Progenitor cell of endocrine pancreas (in vitro differentiated cells): ENCODE measurements around the gene SH2D6. TPM values are rescaled to one million over a fixed set of nuclear protein-coding genes. Genes with fewer than 3 reads are reported as not detected.

Source experiments
- DNase-seq: peaks from one replicate; pipeline ENCODE4 v3.0.0; 2021; ENCODE audit warnings: low spot score; ENCODE audit not compliant: unreplicated experiment
- H3K27ac Mint-ChIP-seq: 2 replicates; pipeline ENCODE4 v1.8.0; 2021; ENCODE audit warnings: mild to moderate bottlenecking, moderate library complexity, mixed read lengths
- H3K27me3 Mint-ChIP-seq: 2 replicates; pipeline ENCODE4 v1.8.0; 2021; ENCODE audit warnings: mixed read lengths
- H3K36me3 Mint-ChIP-seq: 2 replicates; pipeline ENCODE4 v1.8.0; 2022; ENCODE audit warnings: mixed read lengths; ENCODE audit not compliant: insufficient read depth
- H3K4me1 Mint-ChIP-seq: 2 replicates; pipeline ENCODE4 v1.8.0; 2021; ENCODE audit warnings: low read depth, mixed read lengths
- H3K4me3 Mint-ChIP-seq: 2 replicates; pipeline ENCODE4 v1.8.0; 2021; ENCODE audit warnings: low read depth, mild to moderate bottlenecking, moderate library complexity, mixed read lengths
- H3K9me3 Mint-ChIP-seq: 2 replicates; pipeline ENCODE4 v1.8.0; 2021; ENCODE audit warnings: low read depth, mixed read lengths
- total RNA-seq: library from RNA; stranded (reverse); gene quantifications from 2 replicates; pipeline ENCODE4 v1.2.1, GENCODE V29; 2021
- TF ChIP-seq, protein P1 (sequence below): fragments of 200-600 bp; sonication (generic); IDR thresholded peaks from one replicate; pipeline ENCODE4 v1.5.0; 2021; ENCODE audit warnings: antibody characterized with exemption, mild to moderate bottlenecking; ENCODE audit not compliant: unreplicated experiment

The SH2D6 gene
- total RNA-seq, 1 donor from 2014 or later, result 0.29 TPM

DNA sequence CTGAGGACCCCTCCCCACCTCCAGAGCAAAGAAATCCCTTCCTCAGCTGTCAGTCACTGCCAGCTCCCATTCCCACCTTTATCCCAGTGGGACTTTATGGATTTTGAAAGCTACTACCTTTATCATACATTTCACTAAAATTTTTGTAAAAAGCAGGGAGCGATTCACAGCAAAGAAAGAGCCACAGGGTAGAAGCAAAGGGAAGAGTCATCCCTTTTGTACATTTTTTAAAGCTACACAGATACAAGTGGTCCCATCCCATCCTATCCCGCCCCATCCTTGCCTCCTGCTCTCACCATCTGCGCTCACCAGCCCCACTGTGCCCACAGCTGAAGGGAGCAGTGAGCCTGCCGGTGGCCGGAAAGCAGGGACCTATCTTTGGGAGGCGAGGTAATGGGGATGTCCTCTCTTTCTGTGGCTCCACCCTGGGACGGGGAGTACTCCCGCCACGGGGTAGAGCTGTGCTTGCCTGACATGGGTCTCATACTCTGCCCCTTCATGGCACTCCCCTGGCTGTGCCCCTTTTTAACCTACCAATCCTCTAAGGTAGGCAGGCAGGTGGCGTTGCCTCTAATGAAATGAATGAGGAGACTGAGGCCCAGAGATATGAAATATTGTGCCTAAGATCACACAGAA lies 13.2 kb downstream of the SH2D6 start:
- Mint-ChIP-seq H3K36me3 (no peaks in the 10 kb centered on the region), H3K4me1 (no peaks in the 10 kb centered on the region), H3K9me3 (no peaks in the 10 kb centered on the region), H3K4me3 (no peak overlapping the region), H3K27me3 (no peaks in the 10 kb centered on the region), H3K27ac (no peak overlapping the region)
- DNase-seq, result no peak
- TF ChIP-seq, protein P1, sequence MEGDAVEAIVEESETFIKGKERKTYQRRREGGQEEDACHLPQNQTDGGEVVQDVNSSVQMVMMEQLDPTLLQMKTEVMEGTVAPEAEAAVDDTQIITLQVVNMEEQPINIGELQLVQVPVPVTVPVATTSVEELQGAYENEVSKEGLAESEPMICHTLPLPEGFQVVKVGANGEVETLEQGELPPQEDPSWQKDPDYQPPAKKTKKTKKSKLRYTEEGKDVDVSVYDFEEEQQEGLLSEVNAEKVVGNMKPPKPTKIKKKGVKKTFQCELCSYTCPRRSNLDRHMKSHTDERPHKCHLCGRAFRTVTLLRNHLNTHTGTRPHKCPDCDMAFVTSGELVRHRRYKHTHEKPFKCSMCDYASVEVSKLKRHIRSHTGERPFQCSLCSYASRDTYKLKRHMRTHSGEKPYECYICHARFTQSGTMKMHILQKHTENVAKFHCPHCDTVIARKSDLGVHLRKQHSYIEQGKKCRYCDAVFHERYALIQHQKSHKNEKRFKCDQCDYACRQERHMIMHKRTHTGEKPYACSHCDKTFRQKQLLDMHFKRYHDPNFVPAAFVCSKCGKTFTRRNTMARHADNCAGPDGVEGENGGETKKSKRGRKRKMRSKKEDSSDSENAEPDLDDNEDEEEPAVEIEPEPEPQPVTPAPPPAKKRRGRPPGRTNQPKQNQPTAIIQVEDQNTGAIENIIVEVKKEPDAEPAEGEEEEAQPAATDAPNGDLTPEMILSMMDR, result no peak

- H3K4me1 Mint-ChIP-seq, result peaks cover 9% of the 10 kb centered on the region
- no peak overlapping the region for H3K4me3 Mint-ChIP-seq
- no peaks in the 10 kb centered on the region for H3K27me3 Mint-ChIP-seq
- peak overlapping the region; percentile 37 for H3K27ac Mint-ChIP-seq
- H3K36me3 Mint-ChIP-seq, result no peaks in the 10 kb centered on the region
- H3K9me3 Mint-ChIP-seq, result no peaks in the 10 kb centered on the region
- no peak for DNase-seq
- TF ChIP-seq, protein P1, result no peak
Measured at GRCh38 chr2:85433511-85434089, 15.1 kb downstream of the SH2D6 start.

- TF ChIP-seq, protein P1, result no peak
- Mint-ChIP-seq H3K36me3 (no peaks in the 10 kb centered on the region), H3K27ac (no peak overlapping the region), H3K4me1 (peaks cover 14% of the 10 kb centered on the region), H3K27me3 (no peaks in the 10 kb centered on the region), H3K9me3 (no peaks in the 10 kb centered on the region), H3K4me3 (no peak overlapping the region)
- no peak for DNase-seq
Measured at GRCh38 chr2:85434696-85435095, 16.2 kb downstream of the SH2D6 start.

- H3K4me1 Mint-ChIP-seq, result peaks cover 14% of the 10 kb centered on the region
- H3K36me3 Mint-ChIP-seq, result no peaks in the 10 kb centered on the region
- H3K4me3 Mint-ChIP-seq, result no peak overlapping the region
- TF ChIP-seq, protein P1, result no peak
- no peak overlapping the region for H3K27ac Mint-ChIP-seq
- H3K27me3 Mint-ChIP-seq, result no peaks in the 10 kb centered on the region
- no peaks in the 10 kb centered on the region for H3K9me3 Mint-ChIP-seq
- no peak for DNase-seq
Measured at GRCh38 chr2:85435220-85435958, 16.9 kb downstream of the SH2D6 start.

GRCh38 chr2:85435981-85436835 lies 17.7 kb downstream of the SH2D6 start:
- Mint-ChIP-seq H3K4me3 (no peak overlapping the region), H3K9me3 (no peaks in the 10 kb centered on the region), H3K27ac (peak overlapping the region; percentile 91), H3K27me3 (no peaks in the 10 kb centered on the region), H3K4me1 (peaks cover 14% of the 10 kb centered on the region), H3K36me3 (no peaks in the 10 kb centered on the region)
- TF ChIP-seq, protein P1, result peak; percentile 32
- DNase-seq, result no peak
